Activated CD8-positive, alpha-beta memory T cell treated with anti-CD3 and anti-CD28 coated beads for 24 hours (primary cell): ENCODE data around the gene ATP4B.

ENCODE experiments used
- DNase-seq: peaks from one replicate; pipeline ENCODE4 v3.0.0-alpha.2; 2020

Gene ATP4B

GRCh38 chr13:113657851-113658741 is at the start of gene ATP4B:
ATP4B (minus strand) TSS chr13:113658198; CDS start chr13:113658144, 54 bp downstream.
- no peak for DNase-seq

DNA sequence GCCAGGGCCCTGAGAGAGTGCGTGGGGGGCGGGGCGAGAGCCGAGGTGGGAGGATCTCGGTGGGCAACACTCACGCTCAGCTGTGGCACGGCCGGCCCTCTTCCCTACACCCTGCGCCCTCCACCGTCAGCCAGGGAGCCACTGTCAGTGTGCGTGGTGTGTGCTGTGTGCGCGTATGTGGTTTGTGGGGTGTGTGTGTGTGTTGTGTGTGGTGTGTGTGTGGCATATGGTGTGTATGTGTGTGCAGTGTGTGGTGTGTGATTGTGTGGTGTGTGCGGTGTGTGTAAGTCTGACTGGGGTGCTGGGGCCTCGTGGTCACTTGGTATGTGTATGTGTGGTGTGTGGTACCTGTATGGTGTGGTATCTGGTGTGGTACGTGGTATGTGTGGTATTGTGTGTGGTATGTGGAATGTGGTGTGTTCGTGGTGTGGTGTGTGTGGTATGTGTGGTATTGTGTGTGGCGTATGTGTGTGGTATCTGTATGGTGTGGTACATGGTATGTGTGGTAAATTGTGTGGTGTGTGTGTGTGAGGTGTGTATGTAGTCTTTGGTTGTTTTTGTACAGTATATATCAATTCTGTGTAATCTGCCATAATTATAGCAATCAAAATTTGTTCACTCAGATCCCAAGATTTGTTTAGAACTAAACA is 14.1 kb upstream of the ATP4B start:
- DNase-seq = no peak

DNA sequence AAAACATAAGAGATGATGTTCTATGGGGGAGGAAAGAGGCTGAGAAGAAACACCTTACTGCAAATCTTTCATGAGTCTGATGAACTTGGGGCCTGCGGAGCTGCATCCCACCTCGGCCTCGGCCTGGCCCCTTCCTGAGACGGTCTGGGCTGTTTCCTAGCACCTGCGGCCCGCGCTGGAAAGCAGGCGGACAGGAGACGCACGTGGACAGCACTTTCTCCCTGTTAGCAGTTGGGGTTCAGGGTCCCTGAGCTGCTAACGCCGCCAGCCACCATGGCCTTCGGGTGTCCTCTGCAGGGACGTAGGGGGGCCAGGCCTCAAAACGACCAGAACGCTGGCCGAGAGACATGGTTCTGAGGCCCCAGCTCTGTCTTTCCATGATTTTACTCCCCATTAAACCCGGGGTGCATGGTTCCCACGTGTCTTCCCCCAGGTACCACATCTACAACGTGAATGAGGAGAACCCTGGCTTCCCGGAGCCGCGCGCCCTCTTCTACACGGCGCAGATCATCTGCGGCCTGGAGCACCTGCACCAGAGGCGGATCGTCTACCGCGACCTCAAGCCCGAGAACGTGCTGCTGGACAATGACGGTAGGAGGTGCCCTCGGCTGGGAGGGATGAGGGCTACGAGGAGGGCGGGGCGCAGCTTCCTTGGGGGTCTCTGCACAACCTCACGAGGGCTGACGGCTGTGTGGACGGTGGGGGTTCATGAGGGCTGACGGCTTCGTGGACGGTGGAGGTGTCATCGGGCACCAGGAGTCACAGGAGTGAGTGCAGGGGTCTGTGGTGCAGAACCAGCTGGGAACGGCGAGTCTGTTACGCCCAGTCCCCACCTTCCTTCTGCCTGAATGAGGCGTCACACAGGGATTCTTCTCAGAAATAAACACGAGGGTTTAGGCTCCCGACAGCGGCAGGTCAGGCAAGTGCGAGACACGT is 13.3 kb upstream of the ATP4B start:
- DNase-seq = no peak

- DNase-seq = no peak
Measured at GRCh38 chr13:113670541-113670940, 12.5 kb upstream of the ATP4B start.

GRCh38 chr13:113669755-113670341 is 11.8 kb upstream of the ATP4B start:
- no peak for DNase-seq

GRCh38 chr13:113669231-113669754 is 11.3 kb upstream of the ATP4B start:
- DNase-seq = no peak

GRCh38 chr13:113668491-113668971 is 10.5 kb upstream of the ATP4B start:
- no peak for DNase-seq

- DNase-seq = no peak
Measured at GRCh38 chr13:113667771-113668490, 9.9 kb upstream of the ATP4B start.

- no peak for DNase-seq
Measured at GRCh38 chr13:113666951-113667701, 9.1 kb upstream of the ATP4B start, which contains the start of gene GRK1. GRK1 (plus strand) TSS chr13:113667219; CDS start chr13:113667387, 168 bp downstream.

DNA sequence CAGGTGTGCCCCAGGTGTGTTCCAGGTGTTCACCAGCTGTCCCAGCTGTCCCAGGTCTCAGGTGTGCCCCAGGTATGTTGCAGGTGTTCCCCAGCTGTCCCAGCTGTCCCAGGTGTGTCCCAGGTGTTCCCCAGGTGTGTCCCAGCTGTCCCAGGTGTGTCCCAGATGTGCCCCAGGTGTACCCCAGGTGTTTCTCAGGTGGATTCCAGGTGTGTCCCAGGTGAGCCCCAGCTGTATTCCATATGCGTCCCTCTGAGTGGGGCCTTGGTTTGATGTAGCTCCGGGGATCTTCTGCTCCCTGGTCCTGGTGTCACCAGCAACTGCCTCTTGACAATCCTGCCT is 8.3 kb upstream of the ATP4B start:
- DNase-seq = no peak

- DNase-seq = no peak
Measured at GRCh38 chr13:113665597-113666328, 7.8 kb upstream of the ATP4B start.

- no peak for DNase-seq
Measured at GRCh38 chr13:113664751-113665596, 7.0 kb upstream of the ATP4B start.

GRCh38 chr13:113663934-113664333 is 5.9 kb upstream of the ATP4B start:
- DNase-seq = no peak

DNA sequence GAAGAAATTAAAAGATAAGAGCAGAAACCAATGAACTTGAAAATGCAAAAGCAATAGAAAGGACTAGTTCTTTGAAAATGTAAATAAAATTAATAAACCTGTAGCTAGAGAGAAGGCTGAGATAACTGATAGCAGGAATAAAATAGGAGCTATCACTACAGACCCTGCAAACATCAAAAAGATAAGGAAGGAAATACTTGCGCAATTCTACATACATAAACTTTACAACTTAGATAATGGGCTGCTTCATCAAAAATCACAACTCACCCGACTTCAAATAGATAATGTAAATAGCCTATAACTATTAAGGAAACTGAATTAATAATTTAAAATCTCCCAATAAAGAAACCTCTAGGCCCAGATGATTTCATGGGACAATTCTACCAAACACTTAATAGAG is 3.5 kb upstream of the ATP4B start:
- no peak for DNase-seq

DNA sequence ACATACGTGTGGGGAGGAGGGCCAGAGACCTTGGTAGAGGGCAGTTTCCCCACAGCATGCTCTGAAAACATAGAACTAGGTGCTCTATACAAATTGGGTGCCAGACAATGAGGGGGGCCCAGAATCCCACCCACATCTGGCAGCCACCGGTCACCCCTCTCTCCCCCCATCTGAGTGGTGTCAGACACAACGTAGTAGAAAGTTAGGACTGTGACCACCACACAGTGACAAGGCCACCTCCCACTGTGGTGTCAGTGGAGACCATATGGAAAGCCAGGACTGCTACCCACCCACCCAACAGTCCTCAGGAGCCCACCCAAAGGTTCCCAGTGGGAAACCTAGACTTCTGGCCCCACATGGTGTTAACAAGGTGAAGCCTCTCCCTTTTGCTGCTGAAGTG is 2.1 kb upstream of the ATP4B start:
- no peak for DNase-seq

DNA sequence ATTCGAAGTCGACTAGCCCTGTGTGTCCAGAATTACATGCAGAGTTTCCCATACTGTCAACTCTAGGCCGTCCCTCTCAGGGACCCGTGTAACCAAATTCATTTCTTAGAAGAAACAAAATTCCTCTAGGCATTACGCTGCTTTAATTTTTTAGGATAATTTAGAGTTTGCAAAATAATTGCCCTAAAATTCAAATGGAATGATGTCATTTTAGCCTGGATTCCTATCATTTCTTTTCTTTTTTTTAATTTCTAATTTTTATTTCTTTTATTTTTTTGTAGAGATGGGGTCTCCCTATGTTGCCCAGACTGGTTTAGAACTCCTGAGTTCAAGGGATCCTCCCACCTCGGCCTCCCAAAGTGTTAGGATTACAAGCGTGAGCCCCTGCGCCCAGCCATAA is 1.3 kb upstream of the ATP4B start:
- no peak for DNase-seq

DNA sequence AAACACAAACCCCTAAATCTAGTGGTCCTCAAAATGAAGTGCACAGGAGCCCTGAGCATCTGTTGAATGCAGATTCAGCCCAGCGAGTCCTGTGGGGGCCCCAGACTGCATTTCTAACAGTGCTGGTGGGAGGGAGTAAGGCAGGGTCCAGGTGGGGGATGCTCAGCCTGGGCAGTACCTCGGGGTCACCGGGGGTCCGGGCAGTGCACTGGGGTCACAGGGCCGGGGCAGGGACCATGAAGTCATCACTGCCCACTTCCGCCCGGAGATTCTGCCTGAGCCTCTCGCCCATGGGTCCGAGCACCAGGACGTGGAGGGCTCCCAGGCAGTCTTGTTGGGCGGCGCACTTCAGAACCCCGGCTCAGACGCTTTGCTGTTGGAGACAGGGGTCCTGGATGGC is 838 bp upstream of the ATP4B start:
- DNase-seq = no peak

GRCh38 chr13:113656831-113657671 is 947 bp downstream of the ATP4B start:
- no peak for DNase-seq
